Body of pancreas (tissue), 4 donors: ENCODE data around the gene NR1I2.

Experiments
- POLR2A ChIP-seq, 3 donors: fragments of 450-650 bp; IDR thresholded peaks; one replicate each; pipeline ENCODE4 v1.6.1; 2016; ENCODE audit warnings: antibody characterized with exemption in 3 of 3, mild to moderate bottlenecking in 2 of 3
- TF ChIP-seq, protein P1 (sequence below), 7 experiments: fragments of 450-650 bp in 4 of 7; fragments of 200-600 bp in 3 of 7; sonication (generic) in 3 of 7; IDR thresholded peaks; one replicate each; pipeline ENCODE4 v1.5.1; 2016 to 2019; ENCODE audit warnings: antibody characterized with exemption in 7 of 7

DNA sequence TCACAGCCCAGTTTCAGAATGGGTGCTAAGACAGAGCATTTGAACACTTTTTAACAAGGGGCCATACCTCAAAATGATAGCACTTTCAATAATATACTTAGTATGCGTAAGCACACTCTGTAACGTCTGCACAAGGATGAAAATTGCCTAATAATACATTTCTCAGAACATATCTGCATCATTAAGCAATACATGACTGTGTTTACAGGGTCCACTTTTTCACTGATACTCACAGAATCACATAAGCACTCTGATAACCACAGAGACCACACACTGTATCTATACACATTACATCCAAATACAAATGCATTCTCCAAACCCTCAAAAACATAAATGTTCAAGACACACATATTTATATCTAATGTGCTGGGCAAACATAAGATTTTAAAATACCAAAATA is 79.8 kb downstream of the NR1I2 start:
- TF ChIP-seq, protein P1, sequence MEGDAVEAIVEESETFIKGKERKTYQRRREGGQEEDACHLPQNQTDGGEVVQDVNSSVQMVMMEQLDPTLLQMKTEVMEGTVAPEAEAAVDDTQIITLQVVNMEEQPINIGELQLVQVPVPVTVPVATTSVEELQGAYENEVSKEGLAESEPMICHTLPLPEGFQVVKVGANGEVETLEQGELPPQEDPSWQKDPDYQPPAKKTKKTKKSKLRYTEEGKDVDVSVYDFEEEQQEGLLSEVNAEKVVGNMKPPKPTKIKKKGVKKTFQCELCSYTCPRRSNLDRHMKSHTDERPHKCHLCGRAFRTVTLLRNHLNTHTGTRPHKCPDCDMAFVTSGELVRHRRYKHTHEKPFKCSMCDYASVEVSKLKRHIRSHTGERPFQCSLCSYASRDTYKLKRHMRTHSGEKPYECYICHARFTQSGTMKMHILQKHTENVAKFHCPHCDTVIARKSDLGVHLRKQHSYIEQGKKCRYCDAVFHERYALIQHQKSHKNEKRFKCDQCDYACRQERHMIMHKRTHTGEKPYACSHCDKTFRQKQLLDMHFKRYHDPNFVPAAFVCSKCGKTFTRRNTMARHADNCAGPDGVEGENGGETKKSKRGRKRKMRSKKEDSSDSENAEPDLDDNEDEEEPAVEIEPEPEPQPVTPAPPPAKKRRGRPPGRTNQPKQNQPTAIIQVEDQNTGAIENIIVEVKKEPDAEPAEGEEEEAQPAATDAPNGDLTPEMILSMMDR (IDR thresholded peaks at IDR 0.05): no peak
- no peak for TF ChIP-seq POLR2A (IDR thresholded peaks at IDR 0.05)
